HG02571 (cell line): ENCODE data around the gene GRIN3B.
A peak's percentile ranks its signal among the peaks of the same experiment; 100 is the strongest.

Experiments used
- ATAC-seq: cut with Tn5 transposase; IDR thresholded peaks from one replicate; pipeline ENCODE4 v1.9.1; 2021; ENCODE audit warnings: mild to moderate bottlenecking, moderate library complexity; ENCODE audit not compliant: unreplicated experiment

The GRIN3B gene

DNA sequence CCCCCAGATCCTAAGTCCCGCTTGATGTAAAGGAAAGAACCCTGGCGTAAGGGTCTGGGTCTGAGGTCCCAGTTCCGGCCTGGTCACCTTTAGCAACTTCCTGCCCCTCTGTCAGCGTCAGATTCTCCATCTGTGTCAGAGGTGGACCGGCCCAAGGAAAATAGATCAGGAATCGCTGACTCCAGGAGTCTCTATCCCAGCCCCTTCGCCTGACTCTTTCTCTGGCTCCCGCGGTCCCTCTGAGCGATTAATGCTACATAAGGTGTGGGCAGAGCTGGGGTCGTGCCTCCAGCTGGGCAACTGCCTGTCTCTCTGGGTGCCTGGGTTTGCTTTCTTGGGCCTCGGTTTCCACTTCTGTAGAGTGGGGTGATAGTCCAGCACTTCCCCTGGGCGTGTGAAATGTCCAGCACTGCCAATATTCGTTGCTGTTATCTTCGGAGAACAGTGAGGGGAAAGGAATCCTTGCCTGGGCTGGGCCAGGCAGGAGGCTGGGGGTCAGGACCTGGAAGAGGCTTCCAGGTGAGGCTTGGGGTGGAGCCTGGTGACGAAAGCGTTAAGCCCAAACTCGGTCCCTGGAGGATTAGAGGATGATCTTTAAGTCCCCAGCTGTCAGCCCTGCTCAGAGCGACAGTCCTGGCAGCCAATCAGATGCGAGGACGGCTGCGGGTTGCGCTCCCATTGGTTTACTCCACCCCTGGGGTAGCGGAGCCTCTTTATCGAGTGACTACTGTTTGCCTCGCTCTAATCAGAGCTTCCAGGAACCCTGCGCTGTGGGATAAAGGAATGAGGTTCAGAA is 40.5 kb downstream of the GRIN3B start:
- peak; percentile 44 for ATAC-seq

GRCh38 chr19:1041272-1041834 is 41.1 kb downstream of the GRIN3B start:
- ATAC-seq = no peak

DNA sequence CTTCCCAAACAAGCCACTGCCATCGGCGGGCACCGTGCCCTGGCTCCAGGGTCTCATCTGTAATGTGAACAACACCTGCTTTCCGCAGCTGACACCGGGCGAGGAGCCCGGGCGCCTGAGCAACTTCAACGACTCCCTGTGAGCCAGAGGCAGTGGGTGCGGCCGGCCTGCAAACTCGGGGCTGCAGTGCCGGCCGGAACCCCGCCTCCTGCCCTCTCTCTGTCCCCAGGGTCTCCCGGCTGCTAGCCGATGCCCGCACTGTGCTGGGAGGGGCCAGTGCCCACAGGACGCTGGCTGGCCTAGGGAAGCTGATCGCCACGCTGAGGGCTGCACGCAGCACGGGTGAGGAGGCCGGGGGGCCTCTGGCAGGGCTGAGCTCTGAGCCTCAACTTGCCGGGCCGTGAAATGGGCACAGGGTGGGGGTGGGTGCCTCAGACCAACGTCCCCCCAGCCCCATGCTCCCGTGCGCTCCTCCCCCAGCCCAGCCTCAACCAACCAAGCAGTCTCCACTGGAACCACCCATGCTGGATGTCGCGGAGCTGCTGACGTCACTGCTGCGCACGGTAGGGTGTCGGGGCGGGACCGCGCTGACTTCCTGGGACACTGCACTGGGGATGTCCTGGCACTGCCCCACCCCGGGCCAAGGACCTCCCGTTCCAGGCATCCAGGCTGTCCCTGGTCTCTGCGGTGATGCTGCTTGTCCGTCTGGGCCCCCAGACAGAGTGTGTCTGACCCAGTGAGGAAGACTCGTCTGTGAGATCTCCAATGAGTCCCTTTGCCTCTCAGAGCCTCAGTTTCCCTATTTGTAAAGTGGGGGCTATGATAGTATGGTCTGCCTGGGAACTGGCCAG is 41.8 kb downstream of the GRIN3B start:
- ATAC-seq = no peak

GRCh38 chr19:1042689-1043511 is 42.7 kb downstream of the GRIN3B start:
- no peak for ATAC-seq

- ATAC-seq = no peak
Measured at GRCh38 chr19:1045247-1045603, 45.0 kb downstream of the GRIN3B start.

GRCh38 chr19:1046117-1046626 is 46.0 kb downstream of the GRIN3B start:
- no peak for ATAC-seq

DNA sequence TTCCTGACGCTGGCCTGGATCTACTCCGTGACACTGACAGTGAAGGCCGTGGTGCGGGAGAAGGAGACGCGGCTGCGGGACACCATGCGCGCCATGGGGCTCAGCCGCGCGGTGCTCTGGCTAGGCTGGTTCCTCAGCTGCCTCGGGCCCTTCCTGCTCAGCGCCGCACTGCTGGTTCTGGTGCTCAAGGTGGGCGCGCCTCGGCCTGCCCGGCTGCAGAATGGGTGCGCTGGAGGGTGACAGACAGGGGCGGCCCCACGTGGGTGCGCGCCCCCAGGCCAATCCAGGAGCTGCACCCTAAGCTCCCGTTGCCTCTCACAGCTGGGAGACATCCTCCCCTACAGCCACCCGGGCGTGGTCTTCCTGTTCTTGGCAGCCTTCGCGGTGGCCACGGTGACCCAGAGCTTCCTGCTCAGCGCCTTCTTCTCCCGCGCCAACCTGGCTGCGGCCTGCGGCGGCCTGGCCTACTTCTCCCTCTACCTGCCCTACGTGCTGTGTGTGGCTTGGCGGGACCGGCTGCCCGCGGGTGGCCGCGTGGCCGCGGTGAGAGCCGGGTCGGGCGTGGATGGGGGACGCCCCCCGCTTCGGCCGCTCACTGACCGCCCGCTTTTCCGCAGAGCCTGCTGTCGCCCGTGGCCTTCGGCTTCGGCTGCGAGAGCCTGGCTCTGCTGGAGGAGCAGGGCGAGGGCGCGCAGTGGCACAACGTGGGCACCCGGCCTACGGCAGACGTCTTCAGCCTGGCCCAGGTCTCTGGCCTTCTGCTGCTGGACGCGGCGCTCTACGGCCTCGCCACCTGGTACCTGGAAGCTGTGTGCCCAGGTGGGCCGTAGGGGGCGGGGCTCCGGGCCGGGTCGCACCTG is 46.8 kb downstream of the GRIN3B start:
- ATAC-seq = no peak

GRCh38 chr19:1047696-1048147 is 47.5 kb downstream of the GRIN3B start:
- ATAC-seq = no peak

DNA sequence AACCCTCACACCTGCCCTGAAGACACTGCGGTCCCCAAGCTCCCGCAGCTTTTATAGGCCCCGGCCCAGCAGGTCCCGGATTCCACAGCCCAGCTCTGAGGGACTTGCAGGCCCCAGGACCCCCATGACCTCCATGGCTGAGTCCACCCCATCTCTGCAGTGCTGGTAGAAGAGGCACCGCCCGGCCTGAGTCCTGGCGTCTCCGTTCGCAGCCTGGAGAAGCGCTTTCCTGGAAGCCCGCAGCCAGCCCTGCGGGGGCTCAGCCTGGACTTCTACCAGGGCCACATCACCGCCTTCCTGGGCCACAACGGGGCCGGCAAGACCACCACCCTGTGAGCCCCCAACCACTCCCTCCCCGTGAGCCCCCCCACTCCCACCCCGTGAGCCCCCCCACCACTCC is 48.9 kb downstream of the GRIN3B start:
- no peak for ATAC-seq

GRCh38 chr19:1049800-1050199 is 49.6 kb downstream of the GRIN3B start:
- no peak for ATAC-seq

GRCh38 chr19:1050989-1051788 is 51.0 kb downstream of the GRIN3B start:
- ATAC-seq = no peak

DNA sequence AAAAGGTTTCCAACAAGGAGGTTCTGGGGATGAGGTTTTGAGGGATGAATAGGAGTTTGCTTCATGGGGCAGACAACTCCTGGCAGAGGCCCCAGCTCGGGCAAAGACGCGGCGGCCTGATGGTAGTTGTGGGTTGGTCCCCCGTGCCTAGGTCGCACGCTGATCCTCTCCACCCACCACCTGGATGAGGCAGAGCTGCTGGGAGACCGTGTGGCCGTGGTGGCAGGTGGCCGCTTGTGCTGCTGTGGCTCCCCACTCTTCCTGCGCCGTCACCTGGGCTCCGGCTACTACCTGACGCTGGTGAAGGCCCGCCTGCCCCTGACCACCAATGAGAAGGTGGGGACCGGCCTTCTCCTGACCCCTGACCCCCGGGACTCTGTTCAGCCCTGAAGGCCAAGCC is 51.6 kb downstream of the GRIN3B start:
- no peak for ATAC-seq

DNA sequence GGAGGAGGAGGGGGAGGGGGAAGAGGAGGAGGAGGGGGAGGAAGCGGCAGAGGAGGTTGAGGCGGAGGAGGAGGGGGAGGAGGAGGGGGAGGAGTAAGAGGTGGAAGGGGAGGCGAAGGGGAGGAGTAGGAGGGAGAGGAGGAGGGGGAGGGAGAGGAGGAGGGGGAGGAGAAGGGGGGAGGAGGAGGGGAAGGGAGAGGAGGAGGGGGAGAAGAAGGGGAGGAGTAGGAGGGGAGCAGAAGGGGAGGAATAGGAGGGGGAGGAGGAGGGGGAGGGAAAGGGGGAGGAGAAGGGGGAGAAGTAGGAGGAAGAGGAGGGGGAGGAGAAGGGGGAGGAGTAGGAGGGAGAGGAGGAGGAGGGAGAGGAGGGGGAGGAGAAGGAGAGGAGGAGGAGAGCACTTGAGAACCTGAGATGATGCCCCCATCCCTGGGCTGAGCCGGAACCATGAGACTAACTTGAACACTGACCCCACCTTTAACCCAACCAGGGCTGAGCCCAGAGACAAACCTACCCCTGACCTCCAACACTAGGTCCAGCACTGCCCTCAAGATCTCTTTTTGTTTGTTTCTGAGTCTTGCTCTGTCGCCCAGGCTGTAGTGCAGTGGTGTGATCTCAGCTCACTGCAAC is 52.2 kb downstream of the GRIN3B start:
- ATAC-seq = no peak

DNA sequence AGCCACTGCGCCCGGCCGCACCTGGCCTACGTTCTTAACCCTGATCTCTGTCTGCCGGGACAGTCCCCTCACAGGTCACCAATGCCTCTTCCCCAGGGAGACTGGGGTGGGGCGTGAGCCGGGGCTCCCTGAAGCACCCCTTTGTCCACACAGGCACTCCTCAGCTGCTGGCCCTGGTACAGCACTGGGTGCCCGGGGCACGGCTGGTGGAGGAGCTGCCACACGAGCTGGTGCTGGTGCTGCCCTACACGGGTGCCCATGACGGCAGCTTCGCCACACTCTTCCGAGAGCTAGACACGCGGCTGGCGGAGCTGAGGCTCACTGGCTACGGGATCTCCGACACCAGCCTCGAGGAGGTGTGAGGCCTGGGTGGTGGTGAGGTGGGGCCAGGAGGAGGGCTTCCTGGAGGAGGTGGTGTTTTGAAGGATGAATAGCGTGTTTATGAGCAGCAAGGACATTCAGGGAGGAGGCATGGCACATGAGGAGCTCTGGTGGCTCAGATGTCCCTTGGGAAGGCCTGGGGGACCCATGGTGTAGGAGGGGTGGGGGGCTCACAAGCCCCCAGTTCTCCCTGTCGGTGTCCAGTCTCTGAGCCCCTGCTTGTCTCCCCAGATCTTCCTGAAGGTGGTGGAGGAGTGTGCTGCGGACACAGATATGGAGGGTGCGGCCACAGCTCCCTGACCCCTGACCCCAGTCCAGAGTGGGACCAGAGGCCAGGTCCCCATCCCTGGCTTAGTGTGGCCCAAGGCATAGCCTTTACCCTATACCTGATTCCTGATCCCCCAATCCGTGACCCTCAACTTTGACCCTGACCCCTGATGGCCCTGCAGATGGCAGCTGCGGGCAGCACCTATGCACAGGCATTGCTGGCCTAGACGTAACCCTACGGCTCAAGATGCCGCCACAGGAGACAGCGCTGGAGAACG is 53.2 kb downstream of the GRIN3B start:
- no peak for ATAC-seq

DNA sequence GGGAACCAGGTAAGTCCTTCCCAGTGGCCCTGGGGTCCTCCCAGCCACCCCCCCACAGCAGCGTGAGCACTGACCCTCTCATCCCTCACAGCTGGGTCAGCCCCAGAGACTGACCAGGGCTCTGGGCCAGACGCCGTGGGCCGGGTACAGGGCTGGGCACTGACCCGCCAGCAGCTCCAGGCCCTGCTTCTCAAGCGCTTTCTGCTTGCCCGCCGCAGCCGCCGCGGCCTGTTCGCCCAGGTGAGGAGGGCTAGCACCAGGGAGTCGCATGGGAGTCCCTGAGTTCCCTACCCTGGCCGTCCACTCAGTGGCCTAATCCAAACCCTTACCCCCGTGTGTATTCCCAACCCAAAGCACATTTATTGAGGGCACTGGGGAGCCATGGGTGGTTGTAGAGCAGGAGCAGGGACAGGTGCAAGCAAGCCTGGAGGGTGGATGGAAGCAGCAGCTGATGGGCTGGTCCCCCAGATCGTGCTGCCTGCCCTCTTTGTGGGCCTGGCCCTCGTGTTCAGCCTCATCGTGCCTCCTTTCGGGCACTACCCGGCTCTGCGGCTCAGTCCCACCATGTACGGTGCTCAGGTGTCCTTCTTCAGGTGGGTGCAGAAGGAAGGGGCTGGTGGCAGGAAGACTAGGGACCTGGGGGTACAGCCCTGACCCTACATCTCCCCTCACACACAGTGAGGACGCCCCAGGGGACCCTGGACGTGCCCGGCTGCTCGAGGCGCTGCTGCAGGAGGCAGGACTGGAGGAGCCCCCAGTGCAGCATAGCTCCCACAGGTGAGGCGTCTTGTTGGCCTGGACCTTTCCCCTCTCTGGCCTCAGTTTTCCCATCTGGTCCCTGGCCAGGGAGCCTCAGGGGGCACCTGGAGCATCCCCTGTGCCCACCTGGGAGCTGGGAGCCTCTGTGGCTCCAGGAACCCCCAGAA is 54.1 kb downstream of the GRIN3B start:
- no peak for ATAC-seq

DNA sequence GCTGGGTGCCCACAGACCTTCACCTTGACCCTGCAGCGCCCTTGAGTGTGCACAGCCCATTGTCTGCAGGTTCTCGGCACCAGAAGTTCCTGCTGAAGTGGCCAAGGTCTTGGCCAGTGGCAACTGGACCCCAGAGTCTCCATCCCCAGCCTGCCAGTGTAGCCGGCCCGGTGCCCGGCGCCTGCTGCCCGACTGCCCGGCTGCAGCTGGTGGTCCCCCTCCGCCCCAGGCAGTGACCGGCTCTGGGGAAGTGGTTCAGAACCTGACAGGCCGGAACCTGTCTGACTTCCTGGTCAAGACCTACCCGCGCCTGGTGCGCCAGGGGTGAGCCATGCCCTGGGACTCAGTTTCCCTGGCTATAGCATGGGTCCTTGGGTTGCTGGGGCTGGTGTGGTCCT is 54.8 kb downstream of the GRIN3B start:
- ATAC-seq = no peak
